Thyroid gland (tissue), 4 donors: Measurements from ENCODE around the gene ZNF283. TPM values are rescaled to one million over a fixed set of nuclear protein-coding genes. Genes with fewer than 3 reads are reported as not detected.

Source experiments
- DNase-seq, 2 donors: peaks; one replicate each; pipeline ENCODE4 v3.0.0-alpha.2; 2019
- H3K27ac ChIP-seq, 3 donors: fragments of 200-600 bp; sonication (generic); 1 replicate in 2 of 3; 2 replicates in 1 of 3; pipeline ENCODE4 v1.5.1; 2016 to 2019; ENCODE audit warnings: mild to moderate bottlenecking in 1 of 3, moderate library complexity in 1 of 3
- H3K27me3 ChIP-seq: fragments of 200-600 bp; sonication (generic); one replicate; pipeline ENCODE4 v1.5.1; 2019
- H3K36me3 ChIP-seq, 2 donors: fragments of 200-600 bp; sonication (generic); one replicate each; pipeline ENCODE4 v1.5.1; 2016 to 2019
- H3K4me1 ChIP-seq, 2 donors: fragments of 200-600 bp; sonication (generic); one replicate each; pipeline ENCODE4 v1.5.1; 2017 to 2019
- H3K4me3 ChIP-seq, 3 donors: fragments of 200-600 bp; sonication (generic); replicated peaks in 1 of 3; 1 replicate in 2 of 3; 2 replicates in 1 of 3; pipeline ENCODE4 v1.5.1; 2016; ENCODE audit warnings: mild to moderate bottlenecking in 1 of 3
- H3K9me3 ChIP-seq: fragments of 200-600 bp; sonication (generic); one replicate; pipeline ENCODE4 v1.5.1; 2017
- POLR2A ChIP-seq, 2 donors: fragments of 450-650 bp; IDR thresholded peaks; one replicate each; pipeline ENCODE4 v1.6.1; 2017; ENCODE audit warnings: antibody characterized with exemption in 2 of 2, mild to moderate bottlenecking in 2 of 2, moderate library complexity in 1 of 2
- WGBS, 2 donors: methylation state at CpG; one replicate each; pipeline ENCODE4 v1.1.5; 2017; 5-methylcytosine and 5-hydroxymethylcytosine counted together
- intact Hi-C: fragments of 100-400 bp; cut with DNase I; formaldehyde crosslinking; loops from one replicate; pipeline ENCODE4 v1.15.1; 2023
- total RNA-seq, 4 donors: library from RNA; depleted of rRNA; stranded (reverse); fragments of >200 nt; gene quantifications; one replicate each; pipeline ENCODE4 v1.2.3, GENCODE V29; 2016
- TF ChIP-seq, protein P1 (sequence below), 6 experiments: fragments of 200-600 bp in 3 of 6; fragments of 450-650 bp in 3 of 6; sonication (generic) in 3 of 6; IDR thresholded peaks; one replicate each; pipeline ENCODE4 v1.5.1; 2016 to 2019; ENCODE audit warnings: antibody characterized with exemption in 6 of 6, mild to moderate bottlenecking in 2 of 6, inconsistent platforms in 1 of 6, moderate library complexity in 1 of 6

Gene ZNF283
- total RNA-seq, result 10 to 100 TPM in 3 of 4 donors, 1 to 10 TPM in 1; 9.9 to 29.1 (median 18.9) TPM

- intact Hi-C loops, result no loop called here
- Histone ChIP-seq H3K27ac (no peak within 1 kb of the TSS), H3K36me3 (peaks cover 19 to 20% of the 10 kb centered on the region in 2 donors), H3K4me1 (peaks cover 7 to 9% of the 10 kb centered on the region in 2 donors), H3K27me3 (no peaks in the 10 kb centered on the region), H3K9me3 (no peaks in the 10 kb centered on the region), H3K4me3 (peak within 1 kb of the TSS; percentile 58 to 79 (median 59))
- DNase-seq, result peak; percentile 93 to 94
- 10 to 16% methylated on average over 32 to 34 of the region's 46 CpGs for WGBS, 2 donors
- TF ChIP-seq, protein P1, sequence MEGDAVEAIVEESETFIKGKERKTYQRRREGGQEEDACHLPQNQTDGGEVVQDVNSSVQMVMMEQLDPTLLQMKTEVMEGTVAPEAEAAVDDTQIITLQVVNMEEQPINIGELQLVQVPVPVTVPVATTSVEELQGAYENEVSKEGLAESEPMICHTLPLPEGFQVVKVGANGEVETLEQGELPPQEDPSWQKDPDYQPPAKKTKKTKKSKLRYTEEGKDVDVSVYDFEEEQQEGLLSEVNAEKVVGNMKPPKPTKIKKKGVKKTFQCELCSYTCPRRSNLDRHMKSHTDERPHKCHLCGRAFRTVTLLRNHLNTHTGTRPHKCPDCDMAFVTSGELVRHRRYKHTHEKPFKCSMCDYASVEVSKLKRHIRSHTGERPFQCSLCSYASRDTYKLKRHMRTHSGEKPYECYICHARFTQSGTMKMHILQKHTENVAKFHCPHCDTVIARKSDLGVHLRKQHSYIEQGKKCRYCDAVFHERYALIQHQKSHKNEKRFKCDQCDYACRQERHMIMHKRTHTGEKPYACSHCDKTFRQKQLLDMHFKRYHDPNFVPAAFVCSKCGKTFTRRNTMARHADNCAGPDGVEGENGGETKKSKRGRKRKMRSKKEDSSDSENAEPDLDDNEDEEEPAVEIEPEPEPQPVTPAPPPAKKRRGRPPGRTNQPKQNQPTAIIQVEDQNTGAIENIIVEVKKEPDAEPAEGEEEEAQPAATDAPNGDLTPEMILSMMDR (IDR thresholded peaks at IDR 0.05), result no peak
- peak in 1 of 2 donors; percentile 19 for TF ChIP-seq POLR2A (IDR thresholded peaks at IDR 0.05)
Observed at GRCh38 chr19:43826787-43827754, at the start of gene ZNF283. Gene ZNF283, plus strand, starts transcription at chr19:43827321. Its CDS starts 6,184 bp downstream, at chr19:43833505.

DNA sequence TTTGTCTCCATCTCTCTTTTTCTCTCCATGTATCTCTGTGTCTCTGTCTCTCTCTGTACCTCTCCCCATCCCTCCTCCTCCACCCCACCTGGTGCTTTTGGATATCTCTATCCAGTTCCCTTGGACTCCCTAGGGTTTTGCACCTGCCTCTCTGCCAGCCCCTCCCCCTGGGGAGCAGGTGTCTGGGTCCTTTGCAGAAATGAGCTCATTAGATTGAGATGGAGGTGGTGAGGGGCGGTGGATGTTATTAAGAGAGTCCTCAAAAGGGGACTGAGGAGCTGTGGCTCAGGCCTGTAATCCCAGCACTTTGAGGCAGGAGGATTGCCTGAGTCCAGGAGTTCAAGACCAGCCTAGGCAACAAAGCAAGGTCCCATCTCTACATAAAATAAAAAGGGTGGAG, 48.5 kb upstream of the ZNF283 start:
- no peak overlapping the region for H3K4me3 ChIP-seq
- H3K36me3 ChIP-seq, result no peaks in the 10 kb centered on the region
- no peak overlapping the region for H3K27ac ChIP-seq
- 76 to 78% methylated on average over 1 of the region's 1 CpG for WGBS, 2 donors
- no peaks in the 10 kb centered on the region for H3K9me3 ChIP-seq
- peaks cover 6 to 11% of the 10 kb centered on the region in 2 donors for H3K4me1 ChIP-seq
- H3K27me3 ChIP-seq, result peaks cover 6% of the 10 kb centered on the region
- intact Hi-C loops, result no loop called here
- TF ChIP-seq POLR2A (IDR thresholded peaks at IDR 0.05), result no peak
- TF ChIP-seq, protein P1 (IDR thresholded peaks at IDR 0.05), result no peak
- DNase-seq, result no peak

DNA sequence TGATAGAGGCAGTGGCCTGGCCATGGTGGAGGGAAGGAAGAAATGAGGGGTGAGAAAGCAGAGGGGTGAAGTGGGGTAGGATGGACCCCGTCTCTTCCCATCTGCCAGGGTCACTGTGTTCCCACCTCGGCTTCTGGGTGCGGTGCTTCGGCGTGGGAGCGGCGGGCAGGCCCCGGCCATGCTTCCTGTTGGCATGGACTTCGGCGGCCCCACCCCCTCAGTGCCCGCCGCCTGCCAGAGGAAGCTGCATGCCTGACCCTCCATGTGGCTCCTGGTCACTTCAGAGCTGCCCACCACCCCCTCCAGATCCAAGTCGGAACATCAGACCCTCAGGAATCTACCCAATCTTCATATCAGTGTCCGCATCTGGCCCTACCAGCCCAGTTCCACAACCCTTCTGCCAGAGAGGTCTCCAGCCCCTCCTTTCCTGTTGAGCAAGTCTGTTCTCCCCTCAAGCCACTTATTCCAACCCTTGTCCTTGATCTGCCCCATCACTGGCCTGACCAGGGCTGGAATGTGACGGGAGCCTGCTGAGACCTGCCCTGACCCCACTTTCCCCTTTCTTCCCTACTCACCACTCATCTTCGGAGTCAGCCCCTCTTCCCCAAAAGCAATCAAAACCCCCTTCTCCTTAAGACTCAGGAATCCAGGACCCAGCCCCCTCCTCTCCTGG, 47.8 kb upstream of the ZNF283 start:
- intact Hi-C loops, result no loop called here
- Histone ChIP-seq H3K4me1 (peaks cover 5 to 7% of the 10 kb centered on the region in 2 donors), H3K27ac (no peak overlapping the region), H3K27me3 (peaks cover 6% of the 10 kb centered on the region), H3K36me3 (no peaks in the 10 kb centered on the region), H3K9me3 (no peaks in the 10 kb centered on the region), H3K4me3 (no peak overlapping the region)
- TF ChIP-seq POLR2A (IDR thresholded peaks at IDR 0.05), result no peak
- TF ChIP-seq, protein P1 (IDR thresholded peaks at IDR 0.05), result no peak
- 65 to 69% methylated on average over 11 to 16 of the region's 16 CpGs for WGBS, 2 donors
- DNase-seq, result no peak

GRCh38 chr19:43779820-43780219, 47.3 kb upstream of the ZNF283 start:
- DNase-seq, result no peak
- peaks cover under 1% of the 10 kb centered on the region for H3K27me3 ChIP-seq
- TF ChIP-seq, protein P1 (IDR thresholded peaks at IDR 0.05), result no peak
- no peak for TF ChIP-seq POLR2A (IDR thresholded peaks at IDR 0.05)
- 37 to 40% methylated on average over 3 of the region's 3 CpGs for WGBS, 2 donors
- no peaks in the 10 kb centered on the region for H3K36me3 ChIP-seq
- peaks cover 0 to 2% of the 10 kb centered on the region in 2 donors for H3K4me1 ChIP-seq
- no peaks in the 10 kb centered on the region for H3K9me3 ChIP-seq
- H3K4me3 ChIP-seq, result no peak overlapping the region
- intact Hi-C loops, result loop anchor here (5.0 kb wide), 1 partner anchor 33 kb away; no protein-coding TSS in a partner anchor
- H3K27ac ChIP-seq, result no peak overlapping the region
